Measurements from ENCODE around the gene ALKBH3.

Gene ALKBH3

GRCh38 chr11:43908683-43909082 lies 28.1 kb downstream of the ALKBH3 start:
- no peak for DNase-seq (ENCODE audit: low read depth)
- no peak for TF ChIP-seq CTCF (IDR thresholded peaks at IDR 0.05; ENCODE audit: insufficient read depth, low read depth, low read length, missing control alignments)
- no peak overlapping the region for H3K4me3 ChIP-seq (ENCODE audit: low read length)

GRCh38 chr11:43913829-43914380 lies 33.3 kb downstream of the ALKBH3 start:
- no peak overlapping the region for H3K4me3 ChIP-seq (ENCODE audit: low read length)
- DNase-seq (ENCODE audit: low read depth) = no peak
- TF ChIP-seq CTCF (IDR thresholded peaks at IDR 0.05; ENCODE audit: insufficient read depth, low read depth, low read length, missing control alignments) = no peak

- no peak for TF ChIP-seq CTCF (IDR thresholded peaks at IDR 0.05; ENCODE audit: insufficient read depth, low read depth, low read length, missing control alignments)
- no peak for DNase-seq (ENCODE audit: low read depth)
- no peak overlapping the region for H3K4me3 ChIP-seq (ENCODE audit: low read length)
Observed at GRCh38 chr11:43914466-43914865, 33.8 kb downstream of the ALKBH3 start.

- no peak for TF ChIP-seq CTCF (IDR thresholded peaks at IDR 0.05; ENCODE audit: insufficient read depth, low read depth, low read length, missing control alignments)
- no peak overlapping the region for H3K4me3 ChIP-seq (ENCODE audit: low read length)
Observed at GRCh38 chr11:43916621-43917020, 36.0 kb downstream of the ALKBH3 start.

GRCh38 chr11:43917851-43918250 lies 37.2 kb downstream of the ALKBH3 start:
- H3K4me3 ChIP-seq (ENCODE audit: low read length) = no peak overlapping the region
- no peak for TF ChIP-seq CTCF (IDR thresholded peaks at IDR 0.05; ENCODE audit: insufficient read depth, low read depth, low read length, missing control alignments)
- DNase-seq (ENCODE audit: low read depth) = no peak

More at GRCh38 chr11:43916621-43917020, 36.0 kb downstream of the ALKBH3 start:
- DNase-seq (ENCODE audit: low read depth) = no peak

GRCh38 chr11:43918662-43919061 lies 38.0 kb downstream of the ALKBH3 start:
- H3K4me3 ChIP-seq (ENCODE audit: low read length) = no peak overlapping the region
- no peak for TF ChIP-seq CTCF (IDR thresholded peaks at IDR 0.05; ENCODE audit: insufficient read depth, low read depth, low read length, missing control alignments)
- no peak for DNase-seq (ENCODE audit: low read depth)

GRCh38 chr11:43919852-43920597 lies 39.4 kb downstream of the ALKBH3 start:
- DNase-seq (ENCODE audit: low read depth) = no peak
- H3K4me3 ChIP-seq (ENCODE audit: low read length) = no peak overlapping the region
- no peak for TF ChIP-seq CTCF (IDR thresholded peaks at IDR 0.05; ENCODE audit: insufficient read depth, low read depth, low read length, missing control alignments)

Measured in epithelial cell of esophagus (primary cell).